ENCODE data around the gene G2E3. TPM values are rescaled to one million over a fixed set of nuclear protein-coding genes. Genes with fewer than 3 reads are reported as not detected.
"Not testable (repeated sequence)": the region's sequence is repeated elsewhere in the genome, so short reads cannot be mapped to it uniquely, and the experiment has no call there.

Gene G2E3
- total RNA-seq, 1 experiment from 2014 or later, result 51.5 TPM

DNA sequence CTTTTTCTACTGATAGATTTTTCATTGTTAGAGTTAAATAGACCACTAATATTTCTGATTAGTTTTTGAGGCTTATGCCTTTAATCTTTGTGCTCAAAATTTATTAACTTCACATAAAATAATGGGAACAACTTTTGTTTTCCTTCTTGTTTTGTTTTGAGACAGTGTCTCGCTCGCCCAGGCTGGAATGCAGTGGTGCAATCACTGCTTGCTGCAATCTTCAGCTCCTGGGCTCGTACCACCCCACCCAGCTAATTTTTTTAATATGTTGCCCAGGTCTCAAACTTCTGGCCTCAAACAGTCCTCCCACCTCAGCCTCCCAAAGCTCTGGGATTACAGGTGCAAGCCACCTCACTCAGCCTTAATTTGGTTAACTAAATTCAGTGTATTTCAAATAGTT, 80.0 kb downstream of the G2E3 start:
- intact Hi-C loops (cut with micrococcal nuclease; ENCODE audit: unreplicated experiment), result no loop called here
- TF ChIP-seq EZH2 (IDR thresholded peaks at IDR 0.05; ENCODE audit: borderline replicate concordance, low read depth, low read length, poor library complexity, severe bottlenecking), result no peak
- TF ChIP-seq, protein P1, sequence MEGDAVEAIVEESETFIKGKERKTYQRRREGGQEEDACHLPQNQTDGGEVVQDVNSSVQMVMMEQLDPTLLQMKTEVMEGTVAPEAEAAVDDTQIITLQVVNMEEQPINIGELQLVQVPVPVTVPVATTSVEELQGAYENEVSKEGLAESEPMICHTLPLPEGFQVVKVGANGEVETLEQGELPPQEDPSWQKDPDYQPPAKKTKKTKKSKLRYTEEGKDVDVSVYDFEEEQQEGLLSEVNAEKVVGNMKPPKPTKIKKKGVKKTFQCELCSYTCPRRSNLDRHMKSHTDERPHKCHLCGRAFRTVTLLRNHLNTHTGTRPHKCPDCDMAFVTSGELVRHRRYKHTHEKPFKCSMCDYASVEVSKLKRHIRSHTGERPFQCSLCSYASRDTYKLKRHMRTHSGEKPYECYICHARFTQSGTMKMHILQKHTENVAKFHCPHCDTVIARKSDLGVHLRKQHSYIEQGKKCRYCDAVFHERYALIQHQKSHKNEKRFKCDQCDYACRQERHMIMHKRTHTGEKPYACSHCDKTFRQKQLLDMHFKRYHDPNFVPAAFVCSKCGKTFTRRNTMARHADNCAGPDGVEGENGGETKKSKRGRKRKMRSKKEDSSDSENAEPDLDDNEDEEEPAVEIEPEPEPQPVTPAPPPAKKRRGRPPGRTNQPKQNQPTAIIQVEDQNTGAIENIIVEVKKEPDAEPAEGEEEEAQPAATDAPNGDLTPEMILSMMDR (conservative IDR thresholded peaks at IDR 0.05; ENCODE audit: low read depth, low read length), result no peak
- CTCF ChIA-PET, result no interaction called here
- Histone ChIP-seq H3K27ac (ENCODE audit: low read depth, low read length, poor library complexity, severe bottlenecking) (no peak overlapping the region), H3K4me3 (ENCODE audit: low read depth, low read length, poor library complexity, severe bottlenecking) (no peak overlapping the region), H3K36me3 (ENCODE audit: insufficient read depth, low read length, poor library complexity, severe bottlenecking) (peaks cover 32% of the 10 kb centered on the region), H3K9me3 (ENCODE audit: low read depth, low read length, poor library complexity, severe bottlenecking) (no peaks in the 10 kb centered on the region), H3K4me1 (ENCODE audit: insufficient read depth, low read length, poor library complexity, severe bottlenecking) (peaks cover 5% of the 10 kb centered on the region), H3K27me3 (replicated peaks; ENCODE audit: insufficient read depth, low read depth, low read length, poor library complexity) (no peaks in the 10 kb centered on the region)
- no peak for DNase-seq (ENCODE audit: low spot score)
- no TSS peak for BruUV-seq (replicated peaks)
- POLR2A ChIA-PET (ENCODE audit: low non-redundant PET), result no interaction called here

DNA sequence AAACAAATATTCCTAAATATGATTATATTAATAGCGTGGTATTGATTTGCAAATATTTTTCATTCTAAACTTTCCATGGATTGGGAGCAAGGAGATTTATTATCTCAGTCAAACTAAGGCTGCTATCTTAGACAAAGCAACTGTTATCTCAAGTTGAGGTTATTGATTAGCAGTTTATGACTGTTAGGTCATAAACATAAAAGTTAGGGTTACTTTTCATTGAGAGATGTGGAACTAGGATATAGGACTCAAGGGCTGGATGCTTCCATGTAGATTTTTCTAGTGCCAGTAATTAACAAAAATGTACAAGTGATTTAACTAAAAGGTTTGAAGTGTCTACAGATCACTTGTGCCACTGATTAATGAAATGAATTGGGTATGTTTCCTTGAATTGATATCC, 82.2 kb downstream of the G2E3 start:
- intact Hi-C loops (cut with micrococcal nuclease; ENCODE audit: unreplicated experiment), result no loop called here
- Histone ChIP-seq H3K4me3 (ENCODE audit: low read depth, low read length, poor library complexity, severe bottlenecking) (no peak overlapping the region), H3K4me1 (ENCODE audit: insufficient read depth, low read length, poor library complexity, severe bottlenecking) (peaks cover 5% of the 10 kb centered on the region), H3K27ac (ENCODE audit: low read depth, low read length, poor library complexity, severe bottlenecking) (no peak overlapping the region), H3K27me3 (replicated peaks; ENCODE audit: insufficient read depth, low read depth, low read length, poor library complexity) (no peaks in the 10 kb centered on the region), H3K36me3 (ENCODE audit: insufficient read depth, low read length, poor library complexity, severe bottlenecking) (peaks cover 20% of the 10 kb centered on the region), H3K9me3 (ENCODE audit: low read depth, low read length, poor library complexity, severe bottlenecking) (peaks cover 13% of the 10 kb centered on the region)
- no peak for DNase-seq (ENCODE audit: low spot score)
- POLR2A ChIA-PET (ENCODE audit: low non-redundant PET), result no interaction called here
- CTCF ChIA-PET, result no interaction called here
- no TSS peak for BruUV-seq (replicated peaks)
- no peak for TF ChIP-seq EZH2 (IDR thresholded peaks at IDR 0.05; ENCODE audit: borderline replicate concordance, low read depth, low read length, poor library complexity, severe bottlenecking)
- TF ChIP-seq, protein P1 (conservative IDR thresholded peaks at IDR 0.05; ENCODE audit: low read depth, low read length), result no peak

DNA sequence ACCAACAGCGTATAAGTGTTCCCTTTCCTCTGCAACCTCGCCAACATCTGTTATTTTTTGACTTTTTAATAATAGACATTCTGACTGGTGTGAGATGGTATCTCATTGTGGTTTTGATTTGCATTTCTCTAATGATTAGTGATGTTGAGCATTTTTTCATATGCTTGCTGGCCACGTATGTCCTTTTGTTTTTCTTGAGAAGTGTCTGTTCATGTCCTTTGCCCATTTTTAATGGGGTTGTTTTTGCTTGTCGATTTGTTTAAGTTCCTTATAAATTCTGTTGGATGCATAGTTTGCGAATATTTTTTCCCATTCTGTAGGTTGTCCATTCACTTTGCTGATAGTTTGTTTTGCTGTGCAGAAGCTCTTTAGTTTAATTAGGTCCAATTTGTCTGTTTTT, 85.5 kb downstream of the G2E3 start:
- H3K27ac ChIP-seq (ENCODE audit: low read depth, low read length, poor library complexity, severe bottlenecking); POLR2A ChIA-PET (ENCODE audit: low non-redundant PET); CTCF ChIA-PET; H3K4me3 ChIP-seq (ENCODE audit: low read depth, low read length, poor library complexity, severe bottlenecking); DNase-seq (ENCODE audit: low spot score); H3K4me1 ChIP-seq (ENCODE audit: insufficient read depth, low read length, poor library complexity, severe bottlenecking); BruUV-seq (replicated peaks); intact Hi-C loops (cut with micrococcal nuclease; ENCODE audit: unreplicated experiment); H3K27me3 ChIP-seq (replicated peaks; ENCODE audit: insufficient read depth, low read depth, low read length, poor library complexity): not testable (repeated sequence)
- H3K9me3 ChIP-seq (ENCODE audit: low read depth, low read length, poor library complexity, severe bottlenecking), result peaks cover 13% of the 10 kb centered on the region
- H3K36me3 ChIP-seq (ENCODE audit: insufficient read depth, low read length, poor library complexity, severe bottlenecking), result peaks cover 19% of the 10 kb centered on the region

DNA sequence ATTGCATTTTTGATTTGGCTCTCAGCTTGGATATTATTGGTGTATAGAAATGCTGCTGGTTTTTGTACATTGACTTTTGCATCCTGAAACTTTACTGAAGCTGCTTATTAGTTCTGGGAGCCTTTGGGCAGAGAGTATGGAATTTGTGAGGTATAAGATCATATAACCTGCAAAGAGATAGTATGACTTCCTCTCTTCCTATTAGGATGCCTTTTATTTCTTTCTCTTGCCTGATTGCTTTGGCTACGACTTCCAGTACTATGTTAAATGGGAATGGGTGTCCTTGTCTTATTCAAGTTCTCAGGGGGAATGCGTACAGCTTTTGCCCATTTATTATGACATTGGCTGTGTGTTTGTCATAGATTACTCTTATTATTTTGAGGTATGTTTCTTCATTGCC, 86.6 kb downstream of the G2E3 start:
- ChIA-PET POLR2A (ENCODE audit: low non-redundant PET) (no interaction called here), CTCF (no interaction called here)
- Histone ChIP-seq H3K4me1 (ENCODE audit: insufficient read depth, low read length, poor library complexity, severe bottlenecking) (no peaks in the 10 kb centered on the region), H3K9me3 (ENCODE audit: low read depth, low read length, poor library complexity, severe bottlenecking) (peaks cover 13% of the 10 kb centered on the region), H3K27me3 (replicated peaks; ENCODE audit: insufficient read depth, low read depth, low read length, poor library complexity) (no peaks in the 10 kb centered on the region), H3K27ac (ENCODE audit: low read depth, low read length, poor library complexity, severe bottlenecking) (no peak overlapping the region), H3K36me3 (ENCODE audit: insufficient read depth, low read length, poor library complexity, severe bottlenecking) (peaks cover 28% of the 10 kb centered on the region), H3K4me3 (ENCODE audit: low read depth, low read length, poor library complexity, severe bottlenecking) (no peak overlapping the region)
- no TSS peak for BruUV-seq (replicated peaks)
- no peak for DNase-seq (ENCODE audit: low spot score)
- no peak for TF ChIP-seq EZH2 (IDR thresholded peaks at IDR 0.05; ENCODE audit: borderline replicate concordance, low read depth, low read length, poor library complexity, severe bottlenecking)
- TF ChIP-seq, protein P1 (conservative IDR thresholded peaks at IDR 0.05; ENCODE audit: low read depth, low read length), result no peak
- intact Hi-C loops (cut with micrococcal nuclease; ENCODE audit: unreplicated experiment), result no loop called here
